SJSA1 (cell line): ENCODE measurements around the gene NACAD. TPM values are rescaled to one million over a fixed set of nuclear protein-coding genes. Genes with fewer than 3 reads are reported as not detected.
"Not testable (repeated sequence)": the region's sequence is repeated elsewhere in the genome, so short reads cannot be mapped to it uniquely, and the experiment has no call there.

Source experiments
- DNase-seq, 2 experiments: peaks; one replicate each; pipeline ENCODE4 v3.0.0-alpha.2; 2015 to 2020; ENCODE audit warnings: low spot score in 2 of 2, low read depth in 1 of 2
- H3K27ac ChIP-seq: fragments of 250-450 bp; sonication (Bioruptor Pico); 2 replicates; pipeline ENCODE4 v1.5.1; 2020; ENCODE audit warnings: mild to moderate bottlenecking, moderate library complexity
- H3K27me3 ChIP-seq: fragments of 250-450 bp; sonication (Bioruptor Pico); replicated peaks from 2 replicates; pipeline ENCODE4 v1.5.1; 2020; ENCODE audit warnings: mild to moderate bottlenecking, moderate library complexity
- H3K36me3 ChIP-seq: fragments of 250-450 bp; sonication (Bioruptor Pico); 2 replicates; pipeline ENCODE4 v1.5.1; 2020; ENCODE audit warnings: mild to moderate bottlenecking
- H3K4me1 ChIP-seq: fragments of 250-450 bp; sonication (Bioruptor Pico); replicated peaks from 2 replicates; pipeline ENCODE4 v1.6.1; 2021; ENCODE audit warnings: mild to moderate bottlenecking
- H3K4me3 ChIP-seq: fragments of 250-450 bp; sonication (Bioruptor Pico); 2 replicates; pipeline ENCODE4 v1.5.1; 2020; ENCODE audit warnings: mild to moderate bottlenecking
- H3K9me3 ChIP-seq: fragments of 250-450 bp; sonication (Bioruptor Pico); replicated peaks from 2 replicates; pipeline ENCODE4 v1.5.1; 2020; ENCODE audit warnings: mild to moderate bottlenecking
- total RNA-seq: library from RNA; depleted of rRNA; stranded (reverse); fragments of >200 nt; shearing (Covaris generic); gene quantifications from 2 replicates; pipeline ENCODE4 v1.2.3, GENCODE V29; 2014; rRNA removed

Gene NACAD
- total RNA-seq, 1 experiment from 2014 or later, result 1.5 TPM

- H3K4me1 ChIP-seq, DNase-seq, H3K9me3 ChIP-seq, H3K4me3 ChIP-seq, H3K27ac ChIP-seq, H3K27me3 ChIP-seq: not testable (repeated sequence)
- H3K36me3 ChIP-seq, result peaks cover 29% of the 10 kb centered on the region
Observed at GRCh38 chr7:45034710-45035109, 54.1 kb downstream of the NACAD start.

GRCh38 chr7:45033931-45034290, 54.9 kb downstream of the NACAD start:
- Histone ChIP-seq H3K27ac (no peak overlapping the region), H3K9me3 (no peaks in the 10 kb centered on the region), H3K27me3 (no peaks in the 10 kb centered on the region), H3K4me3 (no peak overlapping the region), H3K36me3 (peaks cover 21% of the 10 kb centered on the region), H3K4me1 (no peaks in the 10 kb centered on the region)
- no peak for DNase-seq

GRCh38 chr7:45033261-45033930, 55.4 kb downstream of the NACAD start:
- no peak for DNase-seq
- Histone ChIP-seq H3K9me3 (no peaks in the 10 kb centered on the region), H3K4me1 (no peaks in the 10 kb centered on the region), H3K4me3 (no peak overlapping the region), H3K36me3 (peaks cover 16% of the 10 kb centered on the region), H3K27me3 (no peaks in the 10 kb centered on the region), H3K27ac (no peak overlapping the region)

GRCh38 chr7:45032421-45032820, 56.3 kb downstream of the NACAD start:
- DNase-seq, result no peak
- Histone ChIP-seq H3K4me3 (no peak overlapping the region), H3K36me3 (peaks cover 13% of the 10 kb centered on the region), H3K9me3 (no peaks in the 10 kb centered on the region), H3K27ac (no peak overlapping the region), H3K4me1 (peaks cover 4% of the 10 kb centered on the region), H3K27me3 (no peaks in the 10 kb centered on the region)

- H3K9me3 ChIP-seq, result no peaks in the 10 kb centered on the region
- H3K27ac ChIP-seq, result no peak overlapping the region
- no peak overlapping the region for H3K4me3 ChIP-seq
- no peaks in the 10 kb centered on the region for H3K27me3 ChIP-seq
- peaks cover 10% of the 10 kb centered on the region for H3K4me1 ChIP-seq
- H3K36me3 ChIP-seq, result peaks cover 16% of the 10 kb centered on the region
- no peak for DNase-seq
Observed at GRCh38 chr7:45031829-45032228, 56.9 kb downstream of the NACAD start.

Other genes starting within 250 kb of the NACAD start
- gene H2AZ2, start 240.9 kb downstream of the NACAD start, total RNA-seq, result 436 and 536 TPM in 2 replicates
- 10.4 and 23.0 TPM in 2 replicates for gene PURB, start 203.4 kb downstream of the NACAD start, total RNA-seq
- 0.11 TPM in 1 of 2 replicates, not detected in the other for gene MYO1G, start 110.0 kb downstream of the NACAD start, total RNA-seq
- 35.5 and 64.8 TPM in 2 replicates for gene CCM2, start 88.8 kb downstream of the NACAD start, total RNA-seq
- 54.9 and 67.4 TPM in 2 replicates for gene TBRG4, start 22.7 kb upstream of the NACAD start, total RNA-seq
- gene RAMP3, start 68.8 kb upstream of the NACAD start, total RNA-seq, result not detected in 2 replicates